HCT116 (cell line): ENCODE results near the gene MATCAP1. TPM values are rescaled to one million over a fixed set of nuclear protein-coding genes. Genes with fewer than 3 reads are reported as not detected.

Source experiments
- ATAC-seq: fragments of 200-7000 bp; cut with Tn5 transposase; 2 replicates; pipeline ENCODE4 v1.9.1; 2020; ENCODE audit warnings: mild to moderate bottlenecking, moderate library complexity
- BruUV-seq: library from RNA; stranded (reverse); fragments of 400-500 nt; replicated peaks from 2 replicates; lab custom pipeline; 2021; lab: Mats Ljungman, UMichigan
- CTCF ChIA-PET: fragments of 300-600 bp; sonication (Branson Sonifier 250); formaldehyde crosslinking; loops from one replicate; lab custom pipeline; 2021; ENCODE audit warnings: antibody characterized with exemption; lab: Charles Lee
- POLR2A ChIA-PET: fragments of 300-600, 350-600 bp; sonication (Branson Sonifier 250); formaldehyde crosslinking; loops from one replicate; lab custom pipeline; 2021; ENCODE audit warnings: antibody characterized with exemption; lab: Charles Lee
- RAD21 ChIA-PET, 2 experiments: fragments of 300-600 bp; sonication (Branson Sonifier 250); formaldehyde crosslinking; loops; one replicate each; lab custom pipeline; 2023; ENCODE audit warnings: low total read pairs in 2 of 2; ENCODE audit not compliant: uncharacterized antibody in 2 of 2, unreplicated experiment in 2 of 2, low non-redundant PET in 1 of 2; lab: Charles Lee
- DNase-seq: peaks from one replicate; pipeline ENCODE4 v3.0.0-alpha.2; 2010; ENCODE audit warnings: low read depth, low spot score
- H2AFZ ChIP-seq: fragments of 200-600 bp; shearing (Covaris generic), sonication (generic); 2 replicates; pipeline ENCODE4 v1.6.1; 2017; ENCODE audit warnings: low read depth, mixed run types, mixed read lengths, antibody characterized with exemption, low read length; ENCODE audit not compliant: poor library complexity, severe bottlenecking
- H3K27ac ChIP-seq: 2 replicates; pipeline ENCODE4 v1.5.1; 2012; ENCODE audit warnings: low read depth, low read length
- H3K27me3 ChIP-seq: fragments of 200-600 bp; sonication (generic); 2 replicates; pipeline ENCODE4 v1.6.1; 2016; ENCODE audit warnings: mixed run types, low read length, mixed read lengths; ENCODE audit not compliant: insufficient read depth
- H3K36me3 ChIP-seq, 2 experiments: fragments of 200-500 bp in 1 of 2; fragments of 200-600 bp in 1 of 2; sonication (Bioruptor generic) in 1 of 2; sonication (generic) in 1 of 2; 2 replicates each; pipeline versions ENCODE4 v1.5.1 to v1.6.1; 2014 to 2016; ENCODE audit warnings: low read length in 2 of 2, inconsistent platforms in 1 of 2, mixed read lengths in 1 of 2, mixed run types in 1 of 2; ENCODE audit not compliant: insufficient read depth in 2 of 2, control insufficient read depth in 1 of 2
- H3K4me1 ChIP-seq, 2 experiments: fragments of 200-600 bp in 1 of 2; sonication (generic) in 1 of 2; 2 replicates each; pipeline versions ENCODE4 v1.5.1 to v1.6.1; 2012 to 2017; ENCODE audit warnings: low read length in 2 of 2, inconsistent platforms in 1 of 2, mild to moderate bottlenecking in 1 of 2, mixed read lengths in 1 of 2, mixed run types in 1 of 2, moderate library complexity in 1 of 2; ENCODE audit not compliant: insufficient read depth in 2 of 2, control insufficient read depth in 1 of 2
- H3K4me2 ChIP-seq: fragments of 200-600 bp; sonication (generic); 2 replicates; pipeline ENCODE4 v1.6.1; 2017; ENCODE audit warnings: mixed run types, low read length, mixed read lengths
- H3K4me3 ChIP-seq, 2 experiments: fragments of 200-600 bp in 1 of 2; sonication (generic) in 1 of 2; replicated peaks in 1 of 2; 2 replicates each; pipeline ENCODE4 v1.5.1; 2011 to 2016; ENCODE audit warnings: low read length in 2 of 2, control low read depth in 1 of 2, low read depth in 1 of 2, mild to moderate bottlenecking in 1 of 2, mixed read lengths in 1 of 2, mixed run types in 1 of 2
- H3K79me2 ChIP-seq: fragments of 200-600 bp; sonication (generic); 2 replicates; pipeline ENCODE4 v1.6.1; 2017; ENCODE audit warnings: mild to moderate bottlenecking, mixed run types, low read length, moderate library complexity, mixed read lengths; ENCODE audit not compliant: insufficient read depth
- H3K9ac ChIP-seq: fragments of 200-600 bp; sonication (generic); 2 replicates; pipeline ENCODE4 v1.6.1; 2016; ENCODE audit warnings: low read length, mixed read lengths
- H3K9me2 ChIP-seq: fragments of 200-600 bp; sonication (generic), shearing (Covaris generic); 2 replicates; pipeline ENCODE4 v1.6.1; 2017; ENCODE audit warnings: mixed run types, mild to moderate bottlenecking, moderate library complexity; ENCODE audit not compliant: insufficient read depth
- H3K9me3 ChIP-seq, 2 experiments: fragments of 200-500 bp in 1 of 2; fragments of 200-600 bp in 1 of 2; sonication (Bioruptor generic) in 1 of 2; sonication (generic) in 1 of 2; 2 replicates each; pipeline ENCODE4 v1.6.1; 2014 to 2017; ENCODE audit warnings: low read length in 2 of 2, mixed read lengths in 2 of 2, inconsistent platforms in 1 of 2, low read depth in 1 of 2, mild to moderate bottlenecking in 1 of 2, mixed run types in 1 of 2, moderate library complexity in 1 of 2; ENCODE audit not compliant: control insufficient read depth in 1 of 2, insufficient read depth in 1 of 2
- H4K20me1 ChIP-seq: fragments of 200-600 bp; sonication (generic), shearing (Covaris generic); 2 replicates; pipeline ENCODE4 v1.6.1; 2017; ENCODE audit warnings: mixed run types, mild to moderate bottlenecking, moderate library complexity; ENCODE audit not compliant: insufficient read depth
- ATF3 ChIP-seq: IDR thresholded peaks from 2 replicates; pipeline ENCODE4 v1.6.1; 2012
- CBX3 ChIP-seq: IDR thresholded peaks from 2 replicates; pipeline ENCODE4 v1.6.1; 2012; ENCODE audit warnings: low read depth
- CEBPB ChIP-seq: IDR thresholded peaks from 2 replicates; pipeline ENCODE4 v1.6.1; 2012; ENCODE audit warnings: low read depth
- EGR1 ChIP-seq: IDR thresholded peaks from 2 replicates; pipeline ENCODE4 v1.6.1; 2012; ENCODE audit warnings: low read depth
- ELF1 ChIP-seq: IDR thresholded peaks from 2 replicates; pipeline ENCODE4 v1.6.1; 2012; ENCODE audit warnings: low read depth, borderline replicate concordance
- EZH2 ChIP-seq: fragments of 200-600 bp; sonication (generic); IDR thresholded peaks from 2 replicates; pipeline ENCODE4 v1.6.1; 2017; ENCODE audit warnings: antibody characterized with exemption, mixed run types
- EZH2phosphoT487 ChIP-seq: fragments of 200-600 bp; IDR thresholded peaks from 2 replicates; pipeline ENCODE4 v1.6.1; 2018; ENCODE audit warnings: antibody characterized with exemption, borderline replicate concordance
- JUND ChIP-seq: IDR thresholded peaks from 2 replicates; pipeline ENCODE4 v1.6.1; 2012
- MAX ChIP-seq: IDR thresholded peaks from 2 replicates; pipeline ENCODE4 v1.6.1; 2012
- POLR2A ChIP-seq: IDR thresholded peaks from 2 replicates; pipeline ENCODE4 v1.7.0; 2011; ENCODE audit warnings: borderline replicate concordance; ENCODE audit not compliant: insufficient read depth, insufficient read length; ENCODE audit errors: extremely low read depth
- POLR2AphosphoS5 ChIP-seq: IDR thresholded peaks from 2 replicates; pipeline ENCODE4 v1.6.1; 2011; ENCODE audit warnings: mild to moderate bottlenecking, low read depth, low read length, moderate library complexity
- RAD21 ChIP-seq: IDR thresholded peaks from 2 replicates; pipeline ENCODE4 v1.6.1; 2012; ENCODE audit warnings: low read depth, mild to moderate bottlenecking
- REST ChIP-seq: IDR thresholded peaks from 2 replicates; pipeline ENCODE4 v1.6.1; 2012; ENCODE audit warnings: low read depth
- SIN3A ChIP-seq: IDR thresholded peaks from 2 replicates; pipeline ENCODE4 v1.6.1; 2012; ENCODE audit warnings: low read depth
- SP1 ChIP-seq: IDR thresholded peaks from 2 replicates; pipeline ENCODE4 v1.6.1; 2012; ENCODE audit warnings: low read depth
- SRF ChIP-seq: IDR thresholded peaks from 2 replicates; pipeline ENCODE4 v1.6.1; 2012; ENCODE audit warnings: low read depth
- TCF7L2 ChIP-seq: IDR thresholded peaks from 2 replicates; pipeline ENCODE4 v1.7.0; 2011; ENCODE audit warnings: borderline replicate concordance, inconsistent platforms; ENCODE audit not compliant: insufficient read depth, insufficient read length; ENCODE audit errors: extremely low read depth
- YY1 ChIP-seq: IDR thresholded peaks from 2 replicates; pipeline ENCODE4 v1.6.1; 2011; ENCODE audit warnings: low read length, low read depth, moderate library complexity, mild to moderate bottlenecking; ENCODE audit not compliant: insufficient replicate concordance; ENCODE audit errors: extremely low read depth
- ZBTB33 ChIP-seq: IDR thresholded peaks from 2 replicates; pipeline ENCODE4 v1.6.1; 2011; ENCODE audit warnings: mild to moderate bottlenecking, low read length, moderate library complexity; ENCODE audit not compliant: insufficient replicate concordance; ENCODE audit errors: extremely low read depth
- ZFX ChIP-seq: fragments of 450-650 bp; IDR thresholded peaks from 2 replicates; pipeline ENCODE4 v1.6.1; 2017
- ZNF274 ChIP-seq: fragments of 200-500 bp; sonication (Bioruptor generic); IDR thresholded peaks from 2 replicates; pipeline ENCODE4 v1.6.1; 2014; ENCODE audit warnings: mild to moderate bottlenecking, low read depth, low read length, inconsistent platforms
- intact Hi-C: fragments of 100-400 bp; cut with micrococcal nuclease; formaldehyde crosslinking; loops from 2 replicates; pipeline ENCODE4 v1.10.0; 2022
- total RNA-seq: library from RNA; stranded (reverse); gene quantifications from one replicate; pipeline ENCODE4 v1.2.1, GENCODE V29; 2021; ENCODE audit not compliant: unreplicated experiment

Gene MATCAP1
- total RNA-seq, 1 experiment from 2014 or later = 38.7 TPM

- Histone ChIP-seq H3K27ac (peak within 1 kb of the TSS; percentile 48), H3K79me2 (peaks cover 18% of the 10 kb centered on the region), H3K9me3 (no peaks in the 10 kb centered on the region), H3K9ac (peak within 1 kb of the TSS; percentile 80), H3K36me3 (peaks cover 18 to 35% of the 10 kb centered on the region in 2 experiments; a peak in 3 of 4 replicates), H4K20me1 (no peaks in the 10 kb centered on the region), H3K4me3 (peak within 1 kb of the TSS; percentile 80 to 88), H3K9me2 (no peaks in the 10 kb centered on the region), H2AFZ (no peak within 1 kb of the TSS), H3K27me3 (no peaks in the 10 kb centered on the region), H3K4me2 (peak within 1 kb of the TSS; percentile 88), H3K4me1 (peaks cover 6 to 18% of the 10 kb centered on the region in 2 experiments; a peak in 3 of 4 replicates)
- ChIA-PET RAD21 (interaction anchor here in 1 of 2 experiments (1.0 kb wide), 1 partner anchor 20 kb away, joined by 6 read pairs; the partner anchor contains the start of gene FHOD1), POLR2A (interaction anchor here (0.8 to 1.6 kb wide), 8 partner anchors 10 to 56 kb away, joined by 3 to 13 read pairs (median 3); partner anchors contain the start of genes FHOD1 and NOL3), CTCF (interaction anchor here (0.7 to 2.5 kb wide), 8 partner anchors 9 to 266 kb away, joined by 3 to 10 read pairs (median 4); partner anchors contain the start of genes ATP6V0D1, CES3 and ELMO3)
- DNase-seq (peak; percentile 95), ATAC-seq (peak; percentile 94)
- intact Hi-C loops = no loop called here
- TSS peak; percentile 50 for BruUV-seq
- TF ChIP-seq TCF7L2 (no peak), SIN3A (peak; percentile 78), SRF (peak; percentile 99), CBX3 (no peak; the same call in 1 of the 2 replicates), ATF3 (no peak), EGR1 (peak; percentile 96), RAD21 (no peak), YY1 (peak; percentile 90), ZBTB33 (no peak), EZH2phosphoT487 (no peak), JUND (no peak), SP1 (peak; percentile 97), REST (no peak), POLR2AphosphoS5 (peak; percentile 71), POLR2A (peak; percentile 66), MAX (peak; percentile 89), ZNF274 (no peak), ZFX (0 out of 2 replicates have a peak, but pooled peaks have one; percentile 30), EZH2 (no peak), ELF1 (peak; percentile 96; the same call in 1 of the 2 replicates), CEBPB (no peak)
Measured at GRCh38 chr16:67226804-67227566, 43.2 kb upstream of the MATCAP1 start, which contains the start of gene TMEM208. TSS of gene TMEM208 (plus strand) at chr16:67227130. CDS start at chr16:67227219, 89 bp downstream.
